ENCODE data around the gene RETREG2. TPM values are rescaled to one million over a fixed set of nuclear protein-coding genes. Genes with fewer than 3 reads are reported as not detected.

The RETREG2 gene
- total and polyA plus RNA-seq, 11 donors: 13.4 to 56.0 (median 38.2) TPM

DNA sequence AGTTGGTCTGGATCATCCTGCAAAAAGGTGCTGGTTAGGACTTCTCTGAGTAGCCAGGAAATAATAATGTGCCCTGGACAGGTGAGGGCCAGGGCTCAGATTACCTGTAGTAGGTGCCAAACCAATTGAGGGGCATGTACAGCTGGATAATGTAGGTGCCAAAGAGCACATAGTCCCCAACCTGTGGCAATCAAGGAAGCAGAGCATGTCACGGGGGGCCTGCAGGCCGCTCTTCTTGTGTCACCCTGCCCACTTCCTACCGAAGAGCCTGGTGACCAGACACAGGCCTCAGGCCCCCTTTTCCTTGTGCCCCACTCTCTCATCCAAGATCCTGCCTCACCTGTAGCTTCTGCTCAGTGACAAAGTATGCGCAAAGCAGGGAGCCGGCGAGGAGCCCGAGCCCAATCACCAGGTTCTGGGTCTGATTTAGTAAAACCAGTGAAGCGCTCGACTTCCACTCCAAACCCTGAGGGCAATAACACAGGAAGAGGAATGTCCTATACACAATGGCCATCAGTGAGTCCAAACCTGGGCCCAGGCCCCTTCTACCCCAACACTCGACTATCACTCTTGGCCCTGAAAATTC, 35.5 kb downstream of the RETREG2 start:
- Histone ChIP-seq H3K4me1 (peaks cover 0 to 28% (median 19%) of the 10 kb centered on the region in 12 donors), H3K27ac (no peak overlapping the region), H3K36me3 (peaks cover 0 to 73% (median 60%) of the 10 kb centered on the region in 9 donors), H3K9me3 (no peaks in the 10 kb centered on the region), H3K27me3 (no peaks in the 10 kb centered on the region), H3K4me3 (no peak overlapping the region)
- TF ChIP-seq POLR2A (IDR thresholded peaks at IDR 0.05): no peak
- TF ChIP-seq, protein P1, sequence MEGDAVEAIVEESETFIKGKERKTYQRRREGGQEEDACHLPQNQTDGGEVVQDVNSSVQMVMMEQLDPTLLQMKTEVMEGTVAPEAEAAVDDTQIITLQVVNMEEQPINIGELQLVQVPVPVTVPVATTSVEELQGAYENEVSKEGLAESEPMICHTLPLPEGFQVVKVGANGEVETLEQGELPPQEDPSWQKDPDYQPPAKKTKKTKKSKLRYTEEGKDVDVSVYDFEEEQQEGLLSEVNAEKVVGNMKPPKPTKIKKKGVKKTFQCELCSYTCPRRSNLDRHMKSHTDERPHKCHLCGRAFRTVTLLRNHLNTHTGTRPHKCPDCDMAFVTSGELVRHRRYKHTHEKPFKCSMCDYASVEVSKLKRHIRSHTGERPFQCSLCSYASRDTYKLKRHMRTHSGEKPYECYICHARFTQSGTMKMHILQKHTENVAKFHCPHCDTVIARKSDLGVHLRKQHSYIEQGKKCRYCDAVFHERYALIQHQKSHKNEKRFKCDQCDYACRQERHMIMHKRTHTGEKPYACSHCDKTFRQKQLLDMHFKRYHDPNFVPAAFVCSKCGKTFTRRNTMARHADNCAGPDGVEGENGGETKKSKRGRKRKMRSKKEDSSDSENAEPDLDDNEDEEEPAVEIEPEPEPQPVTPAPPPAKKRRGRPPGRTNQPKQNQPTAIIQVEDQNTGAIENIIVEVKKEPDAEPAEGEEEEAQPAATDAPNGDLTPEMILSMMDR (IDR thresholded peaks at IDR 0.05): no peak
- no peak for ATAC-seq
- peak in 1 of 5 donors; percentile 3 for DNase-seq
- intact Hi-C loops (cut with DNase I): no loop called here
- 92 to 95% (median 93%) methylated on average over 10 of the region's 10 CpGs for WGBS, 4 donors

DNA sequence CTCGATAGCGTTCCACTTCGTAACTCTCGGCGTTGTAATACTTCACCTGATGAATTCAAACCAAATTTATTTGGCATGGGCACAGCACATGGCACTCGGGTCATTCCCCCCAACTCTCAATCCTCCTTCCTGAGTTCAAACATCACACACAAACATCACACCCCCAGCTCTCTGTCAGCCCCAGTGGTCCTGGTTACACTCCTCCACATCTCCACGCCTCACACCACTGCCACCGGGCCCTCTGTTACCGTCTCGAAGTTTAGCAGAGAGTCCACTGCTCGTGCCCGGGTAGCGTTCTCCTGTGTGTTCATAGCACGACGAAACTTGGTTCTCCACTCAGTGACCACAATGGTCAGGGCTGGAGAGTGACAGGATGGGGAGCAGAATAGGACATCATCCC, 36.1 kb downstream of the RETREG2 start:
- H3K4me1 ChIP-seq: peaks cover 0 to 32% (median 21%) of the 10 kb centered on the region in 12 donors
- no peak for DNase-seq
- no peaks in the 10 kb centered on the region for H3K9me3 ChIP-seq
- H3K27me3 ChIP-seq: no peaks in the 10 kb centered on the region
- no peak for TF ChIP-seq POLR2A (IDR thresholded peaks at IDR 0.05)
- TF ChIP-seq, protein P1 (IDR thresholded peaks at IDR 0.05): no peak
- peaks cover 0 to 67% (median 54%) of the 10 kb centered on the region in 9 donors for H3K36me3 ChIP-seq
- H3K27ac ChIP-seq: no peak overlapping the region
- no peak for ATAC-seq
- 95 to 96% (median 96%) methylated on average over 15 of the region's 15 CpGs for WGBS, 4 donors
- no peak overlapping the region for H3K4me3 ChIP-seq
- intact Hi-C loops (cut with DNase I): no loop called here

DNA sequence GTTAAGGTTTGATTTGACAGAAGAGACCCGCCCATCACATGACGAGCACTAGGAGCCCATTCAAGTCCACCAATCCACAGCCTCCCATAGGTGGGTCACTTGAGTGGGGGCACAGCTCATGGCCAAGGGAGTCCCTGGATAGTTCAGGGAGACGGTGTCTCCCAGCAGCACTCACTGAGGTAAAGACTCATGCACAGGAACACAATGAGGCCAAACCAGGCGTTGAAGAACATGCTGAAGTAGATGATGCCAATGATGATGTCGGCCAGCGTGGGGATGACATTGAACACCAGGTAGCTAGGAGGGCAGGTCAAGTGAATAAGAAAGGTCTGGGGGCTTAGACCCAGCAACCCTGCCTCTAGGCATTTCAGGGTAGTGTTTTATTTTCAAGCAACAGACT, 36.7 kb downstream of the RETREG2 start:
- Histone ChIP-seq H3K4me3 (no peak overlapping the region), H3K9me3 (no peaks in the 10 kb centered on the region), H3K36me3 (peaks cover 0 to 62% (median 51%) of the 10 kb centered on the region in 9 donors), H3K27me3 (no peaks in the 10 kb centered on the region), H3K27ac (no peak overlapping the region), H3K4me1 (peaks cover 6 to 39% (median 28%) of the 10 kb centered on the region in 12 donors)
- ATAC-seq (no peak), DNase-seq (no peak)
- 91 to 95% (median 93%) methylated on average over 6 of the region's 6 CpGs for WGBS, 4 donors
- TF ChIP-seq POLR2A (IDR thresholded peaks at IDR 0.05): no peak
- intact Hi-C loops (cut with DNase I): loop anchor here in 4 of 10 donors (5.0 kb wide), 2 partner anchors 37 to 68 kb away; partner anchors contain the start of genes CNPPD1 (in 3 of the 4) and RETREG2 (in 3 of the 4)

DNA sequence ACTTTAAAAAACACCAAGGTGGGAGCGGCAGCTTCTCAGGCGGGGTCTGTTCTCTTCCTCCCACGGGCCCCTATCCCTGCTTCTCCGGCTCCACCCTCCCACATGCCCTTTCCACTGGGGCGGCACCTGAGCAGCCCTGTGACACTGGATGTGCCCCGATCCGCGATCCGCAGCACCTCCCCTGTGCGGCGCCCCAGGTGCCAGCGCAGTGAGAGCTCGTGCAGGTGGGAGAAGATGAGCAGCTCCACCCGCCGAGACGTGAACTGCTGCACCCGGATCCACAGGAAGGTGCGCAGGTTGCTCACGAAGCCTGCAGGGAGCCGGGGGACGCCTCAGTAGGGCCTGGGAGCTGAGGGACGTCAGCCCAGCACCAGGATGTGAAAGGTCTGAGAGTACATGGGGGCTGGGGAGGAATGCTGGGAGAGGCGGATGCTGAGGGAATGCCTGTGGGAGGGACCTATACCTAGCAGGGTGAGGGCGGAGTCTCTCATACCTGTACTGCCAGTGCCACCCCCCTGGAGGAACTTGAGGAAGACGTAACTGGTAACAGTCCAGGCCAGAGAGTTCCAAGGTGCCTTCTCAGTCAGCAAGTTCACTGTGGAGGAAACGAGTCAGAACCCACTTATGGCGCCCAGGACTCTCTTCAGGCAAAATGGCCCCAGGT, 37.9 kb downstream of the RETREG2 start:
- intact Hi-C loops (cut with DNase I): loop anchor here in 4 of 10 donors (5.0 kb wide), 2 partner anchors 39 to 66 kb away; partner anchors contain the start of genes CNPPD1 (in 3 of the 4) and RETREG2 (in 3 of the 4)
- no peak for ATAC-seq
- Histone ChIP-seq H3K27ac (peak overlapping the region in 1 of 12 donors; percentile 97), H3K27me3 (no peaks in the 10 kb centered on the region), H3K36me3 (peaks cover 0 to 62% (median 52%) of the 10 kb centered on the region in 9 donors), H3K4me1 (peaks cover 6 to 42% (median 33%) of the 10 kb centered on the region in 12 donors), H3K4me3 (no peak overlapping the region), H3K9me3 (no peaks in the 10 kb centered on the region)
- DNase-seq: no peak
- TF ChIP-seq POLR2A (IDR thresholded peaks at IDR 0.05): no peak
- TF ChIP-seq, protein P1 (IDR thresholded peaks at IDR 0.05): no peak
- 93 to 95% (median 94%) methylated on average over 27 of the region's 27 CpGs for WGBS, 4 donors

Measured in heart left ventricle (tissue), 16 donors.